IPS DF 4.7 (cell line): ENCODE results near the gene XRCC2.
"Not testable (repeated sequence)": the region's sequence is repeated elsewhere in the genome, so short reads cannot be mapped to it uniquely, and the experiment has no call there.

ENCODE experiments used
- DNase-seq: peaks from one replicate; pipeline ENCODE4 v3.0.0-alpha.2; 2013; ENCODE audit warnings: low spot score; ENCODE audit errors: extremely low read depth

The XRCC2 gene

DNA sequence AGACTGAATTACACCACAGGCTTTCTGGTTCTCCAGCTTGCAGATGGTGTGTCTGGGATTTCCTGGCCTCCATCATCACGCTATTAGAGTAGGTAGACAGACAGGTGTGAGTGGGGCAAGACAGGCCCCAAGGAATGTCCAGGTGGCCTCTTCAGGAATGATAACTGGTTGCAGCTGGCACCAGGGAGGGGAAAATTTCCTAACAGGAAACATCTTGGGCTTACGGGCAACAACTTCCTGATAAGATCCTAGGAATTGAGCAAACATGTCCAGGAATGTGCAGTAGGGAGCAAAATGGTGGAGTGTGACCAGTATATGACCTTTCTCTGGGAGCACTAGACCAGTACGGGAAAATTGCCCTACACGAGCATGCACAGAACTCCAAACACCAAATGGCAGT is 11.3 kb downstream of the XRCC2 start:
- no peak for DNase-seq

DNA sequence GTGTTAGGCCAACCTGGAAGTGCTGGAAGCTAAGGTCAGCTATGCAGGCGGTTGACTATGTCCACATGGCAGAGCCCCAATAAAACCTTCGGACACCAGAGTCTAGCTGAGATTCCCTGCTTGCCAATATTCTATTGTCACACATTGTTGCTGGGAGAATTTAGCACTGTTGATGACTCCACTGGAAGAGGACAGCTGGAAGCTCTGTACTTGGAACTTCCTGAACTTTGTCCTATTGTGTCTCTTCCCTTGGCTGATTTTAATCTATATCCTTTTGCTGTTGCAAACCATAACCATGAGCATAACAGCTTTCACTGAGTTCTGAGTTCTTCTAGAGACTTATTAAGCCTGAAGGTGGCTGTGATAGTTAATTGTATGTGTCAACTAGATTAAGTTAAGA is 12.0 kb downstream of the XRCC2 start:
- DNase-seq: no peak

DNA sequence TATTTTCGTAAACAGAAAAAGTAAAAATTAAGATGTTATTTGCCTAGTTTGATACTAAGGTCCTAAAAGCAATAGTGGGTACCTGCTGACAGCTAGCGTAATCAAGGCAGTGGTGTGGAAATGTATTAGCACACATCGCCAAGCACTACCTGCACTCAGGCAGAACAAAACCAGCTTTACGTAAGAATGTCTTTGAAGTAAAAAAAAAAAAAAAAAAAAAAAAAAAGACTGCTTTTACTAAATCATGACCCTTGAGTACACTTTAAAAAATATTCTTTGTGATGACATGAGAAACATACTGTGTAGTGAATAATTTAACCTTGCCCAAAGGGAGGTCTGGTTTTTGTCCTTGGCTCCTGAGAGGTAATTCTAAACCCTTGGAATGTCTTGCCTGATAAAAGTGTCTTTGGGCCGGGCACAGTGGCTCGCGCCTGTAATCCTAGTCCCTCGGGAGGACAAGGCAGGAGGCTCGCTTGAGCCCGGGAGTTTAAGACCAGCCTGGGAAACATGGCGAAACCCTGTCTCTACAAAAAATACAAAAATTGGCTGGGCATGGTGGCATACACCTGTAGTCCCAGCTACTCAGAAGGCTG is 12.7 kb downstream of the XRCC2 start:
- no peak for DNase-seq

DNA sequence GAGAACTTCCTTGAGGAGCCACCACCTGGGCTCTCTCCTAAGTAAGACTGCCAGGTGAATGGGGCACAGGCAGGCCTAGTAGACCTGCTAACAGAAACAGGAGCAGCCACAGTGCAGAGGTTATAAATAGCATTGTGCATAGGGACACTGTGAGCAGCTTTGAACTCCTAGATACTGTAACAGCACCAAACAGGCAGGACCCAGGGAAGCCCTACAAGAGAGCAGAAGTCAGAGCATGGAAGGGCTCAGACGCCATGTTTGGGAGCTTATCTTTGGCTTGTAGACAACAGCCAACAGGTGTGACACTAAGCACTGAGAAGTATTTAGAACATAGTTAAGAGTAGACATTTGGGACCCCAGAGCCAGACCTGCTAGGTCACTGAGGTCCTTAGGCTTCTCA is 14.5 kb downstream of the XRCC2 start:
- DNase-seq: no peak

DNA sequence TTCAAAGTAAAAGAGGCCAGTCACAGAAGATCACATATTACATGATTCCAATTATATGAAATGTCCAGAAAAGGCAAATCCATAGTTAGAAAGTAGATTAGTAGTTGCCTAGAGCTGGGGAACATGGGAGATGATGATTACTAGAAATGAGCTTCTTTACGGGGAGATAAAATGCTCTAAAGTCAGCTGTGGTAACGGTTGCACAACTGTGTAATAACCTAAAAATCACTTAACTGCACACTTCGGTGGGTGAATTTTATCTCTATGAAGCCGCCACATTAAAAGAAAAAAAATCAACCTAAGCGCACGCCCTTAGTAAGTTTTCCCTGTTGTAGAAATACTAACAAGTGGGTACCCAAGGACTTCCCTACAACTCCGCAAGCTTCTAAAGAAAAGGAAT is 15.9 kb downstream of the XRCC2 start:
- no peak for DNase-seq

DNA sequence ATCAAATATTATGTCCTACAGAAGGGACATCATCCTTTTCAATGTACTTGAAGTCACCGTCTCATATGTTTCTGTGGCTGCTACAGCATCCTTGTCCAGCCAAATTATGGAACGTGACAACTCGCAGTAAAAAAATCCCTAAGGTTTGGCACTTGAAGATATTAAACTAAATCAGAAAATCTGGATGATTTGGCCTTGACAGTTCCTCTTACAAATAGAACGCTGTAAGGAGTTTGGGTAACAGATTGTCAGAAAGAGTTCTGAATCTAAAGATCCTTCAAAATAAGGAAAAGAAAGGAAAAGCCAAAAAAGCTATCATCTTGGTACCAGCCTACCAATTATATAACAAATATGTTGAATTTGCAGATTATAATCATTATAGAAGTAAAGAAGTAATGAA is 21.0 kb downstream of the XRCC2 start:
- DNase-seq: no peak

DNA sequence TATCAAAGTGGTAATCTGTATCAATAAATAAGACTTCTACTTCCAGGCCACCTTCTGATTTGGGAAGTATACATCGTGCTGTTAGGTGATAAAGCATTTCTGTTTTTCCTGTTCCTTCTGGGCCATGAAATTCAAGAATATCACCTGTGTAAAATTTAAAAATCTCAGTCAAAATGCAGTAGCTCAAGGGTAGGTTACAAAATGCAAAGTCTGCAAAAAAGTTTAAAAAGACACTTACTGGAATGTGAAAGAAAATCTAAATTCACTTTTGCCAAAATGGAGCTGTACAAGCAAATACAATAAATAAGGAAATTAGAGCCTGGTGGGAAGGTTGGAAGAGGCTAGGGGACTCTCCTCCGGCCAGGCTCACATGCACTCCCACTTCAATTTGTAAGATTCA is 26.7 kb downstream of the XRCC2 start:
- DNase-seq: no peak

DNA sequence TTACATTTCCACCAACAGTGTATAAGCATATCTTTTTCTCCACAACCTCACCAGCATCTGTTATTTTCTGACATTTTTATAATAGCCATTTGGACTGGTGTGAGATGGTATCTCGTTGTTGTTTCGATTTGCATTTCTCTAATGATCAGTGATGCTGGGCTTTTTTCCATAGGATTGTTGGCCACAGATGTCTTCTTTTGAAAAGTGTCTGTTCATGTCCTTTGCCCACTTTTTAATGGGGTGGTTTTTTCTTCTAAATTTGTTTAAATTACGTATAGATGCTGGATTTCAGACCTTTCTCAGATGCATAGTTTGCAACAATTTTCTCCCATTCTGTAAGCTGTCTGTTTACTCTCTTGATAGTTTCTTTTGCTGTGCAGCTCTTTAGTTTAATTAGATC is 28.9 kb downstream of the XRCC2 start:
- no peak for DNase-seq

DNA sequence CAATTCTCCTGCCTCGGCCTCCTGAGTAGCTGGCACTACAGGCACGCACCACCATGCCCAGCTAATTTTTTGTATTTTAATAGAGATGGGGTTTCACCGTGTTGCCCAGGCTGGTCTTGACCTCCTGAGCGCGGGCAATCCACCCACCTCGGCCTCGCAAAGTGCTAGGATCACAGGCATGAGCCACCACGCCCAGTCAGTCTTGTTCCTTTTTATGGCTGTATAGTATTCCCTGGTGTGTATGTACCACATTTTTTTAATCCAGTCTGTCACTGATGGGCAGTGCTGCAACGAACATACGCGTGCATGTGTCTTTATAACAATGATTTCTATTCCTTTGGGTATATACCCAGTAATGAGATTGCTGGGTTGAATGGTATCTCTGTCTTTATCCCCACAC is 29.4 kb downstream of the XRCC2 start:
- not testable (repeated sequence) for DNase-seq

DNA sequence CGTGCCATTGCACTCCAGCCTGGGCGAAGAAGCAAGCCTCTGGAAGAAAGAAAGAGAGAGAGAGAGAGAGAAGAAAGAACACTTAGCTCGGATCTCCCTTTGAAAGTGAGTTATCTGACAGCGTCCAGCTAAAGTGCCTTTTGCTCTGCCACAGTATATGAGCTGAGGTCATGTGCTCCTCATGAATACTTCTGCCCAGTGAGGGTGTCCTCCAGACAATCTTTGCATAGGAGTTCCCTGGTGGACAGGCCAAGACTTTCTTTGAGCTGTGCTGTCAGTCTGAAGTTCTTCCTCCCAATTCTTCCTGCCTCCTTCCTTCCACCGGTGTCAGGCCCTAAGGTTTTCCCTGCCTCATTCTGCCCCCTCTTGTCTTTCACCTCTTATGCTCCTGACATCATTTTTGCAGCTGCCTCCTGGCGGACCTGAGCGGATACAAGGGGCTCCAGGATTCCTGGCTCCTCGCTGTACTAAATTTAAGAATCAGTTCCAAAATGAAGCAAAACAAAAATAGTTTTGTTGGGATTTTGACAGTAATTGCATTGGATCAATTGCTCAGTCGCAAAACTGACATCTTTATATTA is 31.9 kb downstream of the XRCC2 start:
- no peak for DNase-seq

DNA sequence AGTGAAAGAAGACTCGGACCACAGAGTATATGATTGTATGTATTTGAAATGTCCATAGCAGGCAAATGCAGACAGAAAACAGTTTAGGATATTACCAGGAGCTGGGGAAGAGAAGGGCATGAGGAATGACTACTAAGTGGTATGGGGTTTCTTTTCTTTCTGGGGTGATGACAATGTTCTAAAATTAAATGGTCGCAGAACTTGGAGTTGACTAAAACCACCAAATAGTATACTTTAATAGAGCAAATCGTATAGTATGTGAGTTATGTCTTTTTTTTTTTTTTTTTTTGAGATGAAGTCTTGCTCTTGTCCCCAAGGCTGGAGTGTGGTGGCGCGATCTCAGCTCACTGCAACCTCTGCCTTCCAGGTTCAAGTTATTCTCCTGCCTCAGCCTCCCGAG is 34.6 kb downstream of the XRCC2 start:
- no peak for DNase-seq

DNA sequence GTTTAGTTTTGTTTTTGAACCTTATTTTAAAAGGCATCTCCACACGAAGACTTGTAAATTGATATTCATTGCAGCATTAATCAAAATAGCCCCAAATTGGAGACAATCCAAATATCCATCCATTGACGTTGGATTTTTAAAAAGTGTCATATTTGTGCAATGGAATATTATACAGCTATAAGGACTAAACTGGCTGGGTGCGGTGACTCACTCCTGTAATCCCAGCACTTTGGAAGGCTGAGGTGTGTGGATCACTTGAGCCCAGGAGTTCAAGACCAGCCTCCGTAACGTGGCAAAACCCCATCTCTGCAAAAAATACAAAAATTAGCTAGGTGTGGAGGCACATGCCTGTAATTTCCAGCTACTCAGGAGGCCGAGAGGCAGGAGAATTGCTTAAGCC is 35.1 kb downstream of the XRCC2 start:
- DNase-seq: no peak

DNA sequence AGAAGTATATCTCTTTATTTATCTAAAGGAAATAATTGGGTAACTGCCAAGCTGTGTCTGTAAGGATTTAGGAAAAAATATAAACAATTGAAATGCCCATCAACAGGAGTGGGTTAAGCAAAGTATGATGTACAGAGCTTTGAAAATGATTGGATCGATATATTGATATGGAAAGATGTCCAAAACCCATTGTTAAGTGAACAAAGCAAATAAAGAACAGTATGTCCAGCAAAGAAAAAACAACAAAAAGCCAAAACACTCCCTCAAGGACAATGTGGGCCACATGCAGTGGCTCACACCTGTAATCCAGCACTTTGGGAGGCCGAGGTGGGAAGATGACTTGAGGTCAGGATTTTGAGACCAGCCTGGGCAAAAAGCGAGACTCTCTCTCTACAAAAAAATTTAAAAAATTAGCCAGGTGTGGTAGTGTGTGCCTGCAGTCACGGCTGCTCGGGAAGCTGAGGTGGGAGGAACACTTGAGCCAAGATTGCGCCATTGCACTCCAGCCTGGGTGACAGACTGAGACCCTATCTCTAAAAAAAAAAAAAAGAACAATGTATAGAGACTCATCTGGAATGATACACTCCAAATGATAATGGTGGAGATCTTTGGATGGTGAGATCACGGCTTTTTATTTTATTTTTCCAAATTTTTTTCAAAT is 37.9 kb downstream of the XRCC2 start:
- no peak for DNase-seq

DNA sequence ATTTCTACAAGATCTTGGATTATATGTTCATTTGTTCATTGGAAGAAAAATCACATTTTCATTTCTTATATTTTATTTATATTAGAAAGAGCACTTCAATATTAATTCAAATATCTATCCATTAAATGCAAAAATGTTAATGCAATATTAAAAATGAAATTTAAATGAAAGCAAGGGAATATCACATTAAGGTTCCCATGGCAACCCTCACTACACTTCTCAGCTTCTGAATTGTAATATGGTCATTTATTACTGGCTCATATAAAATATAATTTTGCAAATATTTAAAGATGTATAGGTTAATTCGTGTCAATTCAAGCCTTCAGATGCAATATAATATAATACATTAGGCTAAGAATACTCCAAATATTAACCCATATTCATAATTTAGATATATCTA is 38.8 kb downstream of the XRCC2 start:
- DNase-seq: no peak

DNA sequence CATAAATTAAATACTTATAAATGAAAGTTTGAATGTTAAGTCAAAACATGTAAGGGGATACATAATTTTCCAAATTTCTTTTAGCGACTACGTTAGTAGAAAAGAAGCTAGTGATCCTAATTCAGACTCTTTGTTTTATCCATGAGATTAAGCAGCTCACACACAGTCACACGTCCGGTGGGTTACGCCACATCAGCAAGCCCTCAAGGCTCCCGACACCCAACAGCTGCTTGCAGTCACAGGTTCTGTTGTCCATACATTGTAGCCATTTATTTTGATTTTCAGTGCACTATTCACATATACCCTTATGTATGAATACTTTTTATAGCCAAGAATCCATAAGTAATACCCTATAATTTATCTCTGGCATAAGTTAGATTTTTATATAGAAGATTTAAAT is 39.5 kb downstream of the XRCC2 start:
- DNase-seq: no peak

DNA sequence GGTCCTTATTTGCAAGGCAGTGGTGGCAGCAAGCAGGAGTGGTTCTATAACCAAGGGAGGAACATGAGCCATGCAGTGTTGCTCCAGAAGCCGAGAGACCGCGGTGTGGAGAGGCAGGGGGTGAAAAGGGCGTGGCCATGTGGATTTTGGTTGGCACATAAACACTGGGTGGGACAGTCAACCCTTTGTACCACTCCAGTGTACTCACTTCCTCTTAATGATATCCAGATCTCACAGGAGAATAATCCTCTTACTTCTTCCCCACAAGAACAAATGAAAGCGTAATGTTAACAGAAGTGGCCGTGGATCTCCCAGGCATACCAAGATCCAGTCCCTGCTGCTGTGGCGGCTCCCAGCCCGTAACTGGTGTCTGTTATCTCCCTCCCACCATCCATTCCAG is 42.4 kb downstream of the XRCC2 start:
- DNase-seq: no peak

DNA sequence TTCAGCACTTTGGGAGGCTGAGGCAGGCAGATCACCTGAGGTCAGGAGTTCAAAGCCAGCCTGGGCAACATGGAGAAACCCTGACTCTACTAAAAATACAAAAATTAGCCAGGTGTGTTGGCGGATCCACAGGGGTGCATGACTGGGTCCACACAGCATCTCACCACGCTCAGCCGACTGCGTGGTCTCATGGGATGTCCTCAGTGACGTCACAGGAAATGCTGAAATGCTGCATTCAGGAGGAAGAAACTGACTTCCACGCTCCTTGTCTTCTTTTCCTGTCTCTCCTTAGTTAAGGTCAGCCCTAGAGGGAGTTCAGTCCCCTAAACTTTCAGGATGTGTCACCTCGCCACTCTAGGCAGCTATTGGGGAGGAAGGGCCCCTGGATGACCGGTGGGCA is 42.9 kb downstream of the XRCC2 start:
- DNase-seq: no peak

DNA sequence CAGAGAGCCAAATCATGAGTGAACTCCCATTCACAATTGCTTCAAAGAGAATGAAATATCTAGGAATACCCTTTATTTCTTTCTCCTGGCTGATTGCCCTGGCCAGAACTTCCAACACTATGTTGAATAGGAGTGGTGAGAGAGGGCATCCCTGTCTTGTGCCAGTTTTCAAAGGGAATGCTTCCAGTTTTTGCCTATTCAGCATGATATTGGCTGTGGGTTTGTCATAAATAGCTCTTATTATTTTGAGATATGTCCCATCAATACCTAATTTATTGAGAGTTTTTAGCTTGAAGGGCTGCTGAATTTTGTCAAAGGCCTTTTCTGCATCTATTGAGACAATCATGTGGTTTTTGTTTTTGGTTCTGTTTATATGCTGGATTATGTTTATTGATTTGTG is 47.2 kb downstream of the XRCC2 start:
- DNase-seq: not testable (repeated sequence)

DNA sequence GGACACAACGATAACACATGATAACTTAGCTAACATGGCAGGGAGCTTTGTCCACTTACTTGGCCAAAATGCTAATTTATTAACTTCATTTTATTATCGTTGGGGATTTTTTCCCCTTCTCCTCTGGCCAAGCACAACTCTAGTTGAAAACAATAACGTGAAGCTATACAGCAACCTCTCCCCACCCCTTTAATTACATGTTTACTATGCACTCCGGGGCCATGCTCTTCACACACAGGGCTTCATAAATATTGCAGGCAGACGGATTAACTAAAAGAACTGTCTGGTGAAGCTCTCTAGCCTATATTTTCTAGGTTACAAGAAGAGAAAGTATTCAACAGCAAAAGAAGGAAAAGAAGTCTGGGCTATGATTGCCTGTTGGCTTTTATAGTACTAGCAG is 51.7 kb downstream of the XRCC2 start:
- DNase-seq: no peak

DNA sequence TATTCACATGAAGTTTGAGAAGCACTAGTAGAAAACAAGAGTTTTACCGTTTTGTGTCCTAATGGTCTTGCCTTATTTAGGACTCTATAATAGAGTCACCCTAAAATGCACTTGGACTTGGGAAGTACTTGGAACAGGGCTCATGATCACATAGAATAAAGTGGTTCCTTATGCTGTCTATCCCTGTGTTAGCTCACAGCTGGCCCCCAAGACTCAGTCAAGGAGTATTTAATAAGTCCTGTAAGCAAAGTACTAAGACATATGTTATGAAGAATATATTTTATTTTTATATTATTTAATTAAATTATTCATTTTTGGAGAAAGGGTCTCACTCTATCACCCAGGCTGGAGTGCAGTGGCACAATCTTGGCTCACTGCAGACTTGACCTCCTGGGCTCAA is 54.5 kb downstream of the XRCC2 start:
- no peak for DNase-seq

DNA sequence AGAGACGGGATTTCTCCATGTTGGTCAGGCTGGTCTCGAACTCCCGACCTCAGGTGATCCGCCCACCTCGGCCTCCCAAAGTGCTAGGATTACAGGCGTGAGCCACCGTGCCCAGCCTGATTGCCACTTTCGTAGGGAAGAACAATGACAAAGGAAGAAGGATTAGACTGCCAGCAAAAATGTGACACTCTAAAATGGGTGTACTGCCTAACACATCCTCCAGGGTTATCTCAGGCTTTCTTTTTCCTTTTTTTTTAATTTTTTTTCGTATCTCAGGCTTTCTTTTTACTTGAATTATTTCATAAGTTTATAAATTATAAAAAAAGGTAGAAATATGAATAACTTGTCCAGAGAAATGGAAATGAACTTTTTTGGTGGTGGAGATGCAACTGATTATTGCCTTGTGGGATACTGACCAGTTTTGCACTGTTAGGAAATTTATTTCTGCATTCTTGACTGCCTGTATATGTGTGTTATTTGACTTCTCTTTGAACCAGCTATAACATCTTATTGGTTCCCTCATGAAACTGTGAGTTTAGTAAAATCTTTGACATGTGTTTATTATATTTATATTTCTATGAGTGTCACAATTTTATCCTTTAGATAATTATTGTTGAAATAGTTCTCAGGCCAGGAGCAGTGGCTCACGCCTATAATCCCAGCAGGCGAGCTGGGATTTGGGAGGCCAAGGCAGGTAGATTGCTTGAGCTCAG is 56.8 kb downstream of the XRCC2 start:
- no peak for DNase-seq

DNA sequence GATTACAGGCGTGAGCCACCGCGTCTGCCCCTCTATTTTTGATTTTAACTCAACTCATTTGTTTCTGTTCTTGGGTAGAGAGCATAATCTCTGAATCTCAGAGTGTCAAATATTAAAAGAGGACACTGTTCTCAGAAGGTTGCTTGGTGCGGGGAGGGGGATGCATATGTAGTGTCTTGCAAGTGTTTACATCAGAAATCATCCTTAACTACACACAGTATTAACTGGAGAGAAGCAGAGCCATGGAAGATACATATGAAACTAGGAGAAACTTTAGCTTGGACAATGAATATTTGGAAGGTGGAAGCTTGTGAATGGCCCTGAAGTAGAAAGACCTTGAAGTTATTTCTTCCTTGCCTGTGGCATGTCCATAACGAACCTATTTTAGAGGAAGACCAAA is 57.5 kb downstream of the XRCC2 start:
- no peak for DNase-seq

DNA sequence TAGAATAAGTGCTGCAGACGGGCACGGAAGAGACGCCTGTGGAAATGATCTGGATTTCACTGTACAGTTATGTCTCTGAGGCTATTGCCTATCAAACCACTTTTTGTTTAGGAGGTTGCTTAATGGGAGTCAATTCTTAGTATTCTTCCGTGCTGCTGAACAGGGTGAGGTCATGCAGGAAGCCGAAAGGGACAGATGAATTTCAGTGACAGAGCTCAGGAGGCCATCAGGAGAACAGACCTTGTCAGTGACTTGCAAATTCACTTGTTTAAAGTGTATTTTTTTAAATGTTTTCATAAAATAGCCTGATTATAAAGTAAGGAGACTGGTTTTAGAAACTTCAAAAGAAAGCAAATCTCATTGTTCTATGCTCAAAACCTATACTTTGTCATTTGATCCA is 58.9 kb downstream of the XRCC2 start:
- no peak for DNase-seq
